ENCODE measurements around the gene STOX2.

The STOX2 gene

DNA sequence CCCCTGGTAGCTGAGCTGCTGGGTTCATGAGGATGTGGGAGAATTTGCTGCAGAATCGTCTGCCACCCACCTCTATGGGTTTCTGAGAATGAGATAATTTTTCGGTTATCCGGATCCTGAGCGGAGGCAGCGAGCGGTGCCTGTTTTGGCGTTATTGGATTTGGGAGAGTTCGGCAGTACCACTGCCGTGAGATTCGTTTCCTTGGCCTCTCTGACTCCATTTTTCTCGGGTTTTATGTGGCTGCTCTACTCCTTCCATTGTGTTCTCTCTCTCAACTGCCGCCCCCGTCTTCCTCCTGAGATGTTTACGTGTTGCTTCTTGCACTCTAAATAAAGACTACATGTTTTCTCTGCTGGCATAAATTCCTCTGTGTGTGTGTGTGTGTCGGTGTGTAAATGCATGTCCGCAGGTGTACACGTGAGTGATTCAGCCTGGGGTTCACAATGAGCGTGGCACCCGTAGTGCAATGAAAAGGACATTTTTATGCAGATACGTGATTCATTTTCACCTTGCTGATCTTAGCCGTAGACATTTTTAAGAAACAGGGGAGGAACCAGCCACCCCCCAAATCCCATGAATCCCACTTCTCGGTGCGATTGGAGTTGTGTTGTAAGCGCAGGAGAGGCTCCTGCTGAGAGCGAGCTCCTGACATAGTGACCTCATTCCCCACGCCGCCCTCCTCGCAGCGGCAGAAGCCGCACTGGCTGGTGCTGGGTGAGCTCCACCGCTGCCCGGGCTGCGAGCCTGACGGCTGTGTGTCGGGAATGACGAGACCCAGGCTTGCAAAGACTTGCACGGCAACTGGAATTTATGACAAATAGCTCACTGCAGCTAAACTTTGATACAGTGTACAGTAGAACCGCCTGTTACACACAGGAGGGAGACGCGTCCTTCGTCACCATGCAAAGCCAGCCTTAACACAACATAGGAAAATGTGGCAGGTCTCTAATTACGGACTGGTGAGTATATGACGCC, 82.2 kb downstream of the STOX2 start:
- no peak for DNase-seq

GRCh38 chr4:183987987-183988392, 82.9 kb downstream of the STOX2 start:
- DNase-seq: no peak

DNA sequence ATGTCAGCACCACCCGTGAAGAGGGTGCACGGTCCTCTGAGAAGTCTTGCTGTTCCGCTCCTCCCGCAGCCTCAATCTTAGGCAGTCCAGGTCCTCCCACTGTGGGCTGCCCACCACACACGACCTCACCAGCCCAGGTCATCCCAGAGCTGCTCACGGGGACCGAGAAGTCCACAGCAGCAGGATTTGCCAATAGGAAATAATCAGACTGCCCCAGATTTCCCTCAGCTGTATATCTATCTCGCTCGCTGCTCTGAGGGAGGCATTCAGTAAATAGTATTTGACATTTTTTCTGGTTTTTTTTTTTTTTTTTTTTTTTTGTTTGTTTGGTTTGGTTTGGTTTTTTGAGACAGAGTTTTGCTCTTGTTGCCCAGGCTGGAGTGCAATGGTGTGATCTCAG, 83.8 kb downstream of the STOX2 start:
- DNase-seq: no peak

- DNase-seq: no peak
These were observed 84.4 kb downstream of the STOX2 start for GRCh38 chr4:183989461-183989860.

DNA sequence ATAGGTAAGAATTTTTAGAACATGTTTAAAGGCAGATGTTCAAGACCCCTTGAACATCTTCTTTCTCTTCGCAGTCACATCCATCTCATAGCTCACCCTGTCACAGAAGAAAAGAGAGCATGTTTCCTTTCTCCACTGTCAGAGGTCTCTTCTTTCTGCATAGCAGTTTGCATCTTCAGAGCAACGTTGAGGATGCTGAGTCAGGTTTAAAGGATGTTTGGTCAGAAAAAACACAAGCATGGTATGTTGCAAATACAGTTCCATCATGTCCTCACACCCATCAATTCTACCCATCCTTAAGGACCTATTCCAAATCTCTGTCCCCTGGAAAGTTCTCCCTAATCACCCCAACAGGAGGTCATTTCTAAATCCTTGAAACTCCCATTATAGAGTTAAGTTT, 84.8 kb downstream of the STOX2 start:
- DNase-seq: no peak

DNA sequence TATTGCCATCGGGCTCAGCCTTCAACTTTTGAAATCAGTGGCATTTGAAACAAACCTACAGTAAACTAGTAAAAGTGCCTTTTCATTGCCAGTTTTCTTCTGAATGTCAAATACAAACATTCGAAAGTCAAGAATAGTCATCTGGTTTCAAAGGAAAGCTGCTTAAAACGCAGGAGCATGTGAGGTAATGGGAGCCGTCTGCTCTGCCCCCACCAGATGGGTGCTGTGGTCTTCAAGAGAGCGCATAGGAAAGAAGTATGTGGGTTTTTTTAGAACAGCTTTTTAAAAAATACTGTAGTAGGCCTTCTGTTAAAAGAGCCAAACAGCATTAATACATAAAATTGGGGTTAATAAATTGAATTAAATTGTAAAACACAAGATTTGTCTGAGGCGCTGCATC, 88.6 kb downstream of the STOX2 start:
- DNase-seq: no peak

DNA sequence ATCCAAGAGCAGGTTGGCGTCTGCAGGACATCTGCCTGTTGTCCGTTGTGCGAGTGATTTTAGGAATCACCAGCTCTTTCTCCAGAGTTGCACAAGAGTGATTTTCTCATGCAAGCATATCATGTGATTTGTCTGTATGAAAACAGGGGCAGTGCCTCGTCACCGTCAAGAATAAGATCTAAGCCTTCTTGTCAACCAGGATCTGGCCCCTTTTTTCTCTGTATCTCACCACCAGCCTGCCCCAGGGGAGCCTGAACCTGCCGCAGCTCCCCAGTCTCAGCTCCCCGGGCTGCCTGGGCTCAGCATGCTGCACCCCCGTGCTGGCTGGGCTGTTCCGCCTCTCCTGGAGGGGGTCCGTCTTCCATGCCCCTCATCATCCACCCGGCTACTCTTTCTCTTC, 90.5 kb downstream of the STOX2 start:
- no peak for DNase-seq

DNA sequence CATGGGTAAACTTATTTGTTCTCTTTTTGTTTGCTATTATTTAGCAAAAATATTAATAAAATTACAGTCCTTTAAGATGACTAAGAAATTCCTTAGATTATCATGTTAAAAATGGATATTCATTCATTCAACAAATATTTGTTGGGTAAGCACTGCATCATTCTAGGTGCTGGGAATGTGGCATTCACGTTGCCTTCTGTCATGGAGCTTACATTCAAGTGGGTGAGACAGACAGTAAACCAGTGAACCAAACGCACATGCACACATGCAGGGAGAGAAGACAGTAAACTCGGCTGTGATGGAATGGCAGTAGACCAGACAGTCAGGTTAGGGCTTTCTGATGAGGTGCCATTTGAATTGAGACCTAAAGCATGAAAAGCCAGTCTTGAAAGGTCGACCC, 91.8 kb downstream of the STOX2 start:
- no peak for DNase-seq

GRCh38 chr4:183999435-183999834, 94.3 kb downstream of the STOX2 start:
- DNase-seq: no peak

- no peak for DNase-seq
These were observed 95.6 kb downstream of the STOX2 start for GRCh38 chr4:184000457-184001396.

DNA sequence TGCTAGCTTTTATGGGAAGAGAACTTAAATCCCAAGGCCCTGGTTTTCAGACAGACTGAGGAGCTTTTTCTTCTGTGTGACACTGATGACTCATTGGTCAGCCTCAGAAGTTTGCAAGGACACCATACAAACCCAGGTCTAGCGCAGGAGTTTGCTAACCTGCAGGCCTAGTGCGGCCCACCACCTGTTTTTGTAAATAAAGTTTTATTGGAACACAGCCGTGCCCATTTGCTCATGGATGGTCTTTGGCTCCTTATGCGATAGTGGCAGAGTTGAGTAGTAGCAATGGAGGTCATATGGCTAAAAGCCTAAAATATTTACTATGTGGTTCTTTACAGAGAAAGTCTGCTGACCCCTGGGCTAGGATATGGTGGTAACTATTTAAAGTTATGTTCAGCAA, 98.3 kb downstream of the STOX2 start:
- DNase-seq: no peak

DNA sequence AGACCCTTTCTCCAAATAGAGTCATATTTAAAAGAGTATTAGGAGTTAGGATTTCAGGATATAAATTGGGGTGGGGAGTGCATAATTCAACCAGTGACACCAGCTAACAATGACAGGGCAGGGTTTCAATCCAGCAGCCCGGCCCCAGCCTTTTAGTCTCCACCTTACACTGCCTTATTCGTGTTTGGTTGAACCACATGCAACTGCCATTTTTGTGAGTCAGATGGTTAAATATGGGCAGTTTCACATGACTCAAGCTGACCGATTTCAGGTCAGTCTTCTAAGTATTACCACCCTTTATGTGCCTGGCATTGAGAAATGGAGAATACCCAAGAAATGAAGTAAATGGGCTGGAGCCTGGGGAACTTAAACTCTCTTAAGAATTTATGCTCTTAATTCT, 102.8 kb downstream of the STOX2 start:
- DNase-seq: no peak

DNA sequence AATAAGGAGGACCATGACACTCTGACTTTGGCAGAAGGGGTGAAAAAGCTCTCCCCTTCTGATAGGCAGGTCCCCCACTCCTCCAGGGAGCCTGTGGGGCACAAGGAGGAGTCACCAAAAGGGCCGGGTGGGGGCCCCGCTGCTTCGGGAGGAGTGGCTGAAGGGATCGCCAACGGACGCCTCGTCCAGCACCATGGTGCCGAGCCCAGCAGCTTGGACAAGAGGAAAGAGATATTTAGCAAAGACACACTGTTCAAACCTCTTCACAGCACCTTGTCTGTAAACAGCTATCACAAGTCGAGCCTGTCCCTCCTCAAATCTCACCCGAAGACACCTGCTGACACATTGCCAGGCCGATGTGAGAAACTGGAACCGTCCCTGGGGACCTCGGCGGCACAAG, 105.6 kb downstream of the STOX2 start:
- no peak for DNase-seq

DNA sequence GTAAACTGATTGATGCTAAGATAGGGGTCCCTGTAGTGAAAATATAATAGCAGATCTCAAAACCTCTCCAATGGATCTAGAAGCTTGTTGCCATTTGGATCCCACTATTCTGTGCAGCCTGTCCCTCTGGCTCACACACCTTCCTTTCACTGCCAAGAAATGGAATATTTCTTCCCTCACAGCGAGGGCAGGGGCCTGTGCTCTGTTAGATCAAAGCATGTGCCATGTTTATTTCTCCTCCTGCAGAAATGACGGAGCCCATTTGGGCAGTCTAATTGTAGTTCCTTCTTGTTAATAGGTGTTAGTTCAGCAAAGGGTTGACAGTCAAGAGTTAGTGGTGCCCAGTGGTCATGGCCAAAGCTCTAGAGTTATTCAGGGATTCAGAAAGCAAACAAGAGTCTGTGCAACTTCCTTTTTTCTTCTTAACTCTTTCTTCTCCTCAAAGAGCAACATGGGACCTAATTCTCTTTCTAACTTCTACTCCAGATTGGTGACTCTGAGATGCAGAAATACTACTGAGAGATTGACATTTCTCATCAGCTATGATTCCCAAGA, 106.8 kb downstream of the STOX2 start:
- no peak for DNase-seq

- no peak for DNase-seq
These were observed 107.8 kb downstream of the STOX2 start for GRCh38 chr4:184012937-184013336.

DNA sequence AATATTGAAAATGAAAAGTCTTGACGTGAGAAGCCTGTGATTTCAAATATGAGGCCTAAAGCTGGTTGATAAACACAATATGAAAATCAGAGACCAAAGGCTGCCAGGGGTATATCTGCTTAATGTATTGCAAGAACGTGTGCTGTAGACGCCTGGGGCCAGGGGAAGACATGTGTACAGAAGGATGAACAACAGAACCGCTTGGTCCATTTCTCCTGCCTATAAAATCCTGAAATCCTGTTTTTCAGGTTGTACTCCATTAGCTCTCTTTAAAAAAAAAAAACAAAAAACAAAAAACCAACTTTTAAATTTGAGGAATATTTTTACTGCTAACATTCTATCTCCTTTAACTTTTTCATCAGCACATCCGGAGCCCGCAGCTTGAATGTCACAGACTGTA, 109.2 kb downstream of the STOX2 start:
- DNase-seq: no peak

DNA sequence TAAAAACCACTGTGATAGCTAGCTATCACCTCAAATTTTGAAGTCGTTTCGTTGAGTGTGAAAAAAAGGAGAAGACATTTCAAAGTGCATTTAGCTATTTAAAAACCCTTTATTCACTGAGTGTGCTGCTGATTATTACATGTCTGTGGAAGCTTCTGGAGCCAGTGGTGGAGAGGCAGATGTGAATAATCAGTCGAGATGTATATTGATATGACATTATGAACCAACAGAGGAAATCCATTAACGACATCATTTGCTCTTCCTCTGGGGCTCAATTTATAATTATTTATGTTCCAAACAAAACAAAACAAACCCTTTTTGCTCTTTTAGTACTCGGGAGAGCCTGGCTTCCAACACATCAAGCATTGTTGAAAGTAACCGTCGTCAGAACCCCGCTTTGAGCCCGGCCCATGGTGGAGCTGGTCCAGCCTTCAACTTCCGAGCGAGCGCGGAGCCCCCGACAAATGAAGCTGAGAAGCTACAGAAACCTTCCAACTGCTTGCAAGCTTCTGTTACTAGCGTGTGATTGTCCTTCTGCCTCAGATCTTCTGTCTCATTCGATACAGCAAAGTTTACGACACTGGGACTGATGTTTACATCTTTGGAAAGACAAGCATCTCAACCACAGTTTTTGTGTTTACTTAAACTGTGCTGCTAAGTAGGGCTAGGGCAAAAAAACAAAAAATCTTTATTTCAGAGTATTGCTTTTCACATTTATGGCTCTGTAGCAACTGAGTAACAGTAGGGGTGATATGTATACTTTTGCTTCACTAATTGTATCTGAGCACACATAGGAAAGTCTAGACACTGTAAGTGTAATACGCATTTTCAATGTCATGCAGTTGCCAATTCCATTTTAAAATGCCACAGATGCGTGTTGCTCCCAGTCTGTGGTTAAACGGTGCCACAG, 111.9 kb downstream of the STOX2 start:
- no peak for DNase-seq

- DNase-seq: no peak
These were observed 114.0 kb downstream of the STOX2 start for GRCh38 chr4:184019076-184019475.

- DNase-seq: no peak
These were observed 114.8 kb downstream of the STOX2 start for GRCh38 chr4:184019667-184020623.

- no peak for DNase-seq
These were observed 116.3 kb downstream of the STOX2 start for GRCh38 chr4:184021389-184021788.

Data from activated effector memory CD4-positive, alpha-beta T cell treated with anti-CD3 and anti-CD28 coated beads, Interleukin-2, amount 50 U/mL, for 16 hours (primary cell).